ENCODE results near the gene CORO7. TPM values are rescaled to one million over a fixed set of nuclear protein-coding genes. Genes with fewer than 3 reads are reported as not detected.

CORO7 gene
- polyA plus RNA-seq, 1 donor from 2014 or later, result 57.6 TPM

GRCh38 chr16:4412159-4412558 is 4.2 kb downstream of the CORO7 start (continued):
- TF ChIP-seq CTCF (IDR thresholded peaks at IDR 0.05; ENCODE audit: poor library complexity, severe bottlenecking), result no peak

GRCh38 chr16:4411684-4412083 is 4.7 kb downstream of the CORO7 start:
- Histone ChIP-seq H3F3A (ENCODE audit: insufficient read depth, low read length, poor library complexity, severe bottlenecking) (no peaks in the 10 kb centered on the region), H3K4me3 (ENCODE audit: low read length) (no peak overlapping the region), H3K4me2 (ENCODE audit: low read length) (no peak overlapping the region), H3K9me3 (ENCODE audit: low read length) (no peaks in the 10 kb centered on the region), H3K27me3 (ENCODE audit: insufficient read depth, low read depth, low read length) (no peaks in the 10 kb centered on the region), H3K79me2 (replicated peaks; ENCODE audit: insufficient read depth, low read length) (peaks cover 11% of the 10 kb centered on the region), H4K20me1 (ENCODE audit: insufficient read depth) (no peaks in the 10 kb centered on the region), H3K9me2 (ENCODE audit: insufficient read depth, low read length) (no peaks in the 10 kb centered on the region), H2AFZ (ENCODE audit: low read depth, low read length) (no peak overlapping the region), H3K36me3 (ENCODE audit: insufficient read depth, low read length) (no peaks in the 10 kb centered on the region), H3K9ac (ENCODE audit: low read length) (no peak overlapping the region), H3K27ac (ENCODE audit: low read length) (no peak overlapping the region)
- TF ChIP-seq EP300 (conservative IDR thresholded peaks at IDR 0.05; ENCODE audit: poor library complexity, severe bottlenecking) (no peak), TAF1 (IDR thresholded peaks at IDR 0.05; ENCODE audit: low read depth) (no peak), SMC3 (conservative IDR thresholded peaks at IDR 0.05; ENCODE audit: poor library complexity) (no peak), RAD21 (conservative IDR thresholded peaks at IDR 0.05) (no peak), REST (IDR thresholded peaks at IDR 0.05; ENCODE audit: borderline replicate concordance) (no peak), CTCF (IDR thresholded peaks at IDR 0.05; ENCODE audit: poor library complexity, severe bottlenecking) (no peak)

- Histone ChIP-seq H3K27me3 (ENCODE audit: insufficient read depth, low read depth, low read length) (no peaks in the 10 kb centered on the region), H3K9me2 (ENCODE audit: insufficient read depth, low read length) (no peaks in the 10 kb centered on the region), H2AFZ (ENCODE audit: low read depth, low read length) (no peak overlapping the region), H3K27ac (ENCODE audit: low read length) (no peak overlapping the region), H3K4me2 (ENCODE audit: low read length) (no peak overlapping the region), H3K36me3 (ENCODE audit: insufficient read depth, low read length) (no peaks in the 10 kb centered on the region), H3K9ac (ENCODE audit: low read length) (no peak overlapping the region), H3F3A (ENCODE audit: insufficient read depth, low read length, poor library complexity, severe bottlenecking) (no peaks in the 10 kb centered on the region), H4K20me1 (ENCODE audit: insufficient read depth) (no peaks in the 10 kb centered on the region), H3K9me3 (ENCODE audit: low read length) (no peaks in the 10 kb centered on the region), H3K4me3 (ENCODE audit: low read length) (no peak overlapping the region), H3K79me2 (replicated peaks; ENCODE audit: insufficient read depth, low read length) (peaks cover 11% of the 10 kb centered on the region)
- no peak for TF ChIP-seq POLR2AphosphoS5 (IDR thresholded peaks at IDR 0.05)
Observed at GRCh38 chr16:4410335-4411075, 5.9 kb downstream of the CORO7 start.

Measured in neural cell (in vitro differentiated cells).